HG03064 (cell line): ENCODE data around the gene RAB30.
"Not testable (repeated sequence)": the region's sequence is repeated elsewhere in the genome, so short reads cannot be mapped to it uniquely, and the experiment has no call there.

Experiments
- ATAC-seq: cut with Tn5 transposase; IDR thresholded peaks from one replicate; pipeline ENCODE4 v1.9.1; 2021; ENCODE audit warnings: low read depth; ENCODE audit not compliant: unreplicated experiment

RAB30 gene

GRCh38 chr11:83012168-83013067 lies 59.3 kb downstream of the RAB30 start:
- no peak for ATAC-seq

GRCh38 chr11:83011333-83012167 lies 60.1 kb downstream of the RAB30 start:
- no peak for ATAC-seq

GRCh38 chr11:83009999-83010398 lies 61.7 kb downstream of the RAB30 start:
- no peak for ATAC-seq

GRCh38 chr11:83009136-83009535 lies 62.6 kb downstream of the RAB30 start:
- not testable (repeated sequence) for ATAC-seq

GRCh38 chr11:83008581-83008923 lies 63.1 kb downstream of the RAB30 start:
- no peak for ATAC-seq

- peak; percentile 45 for ATAC-seq
Observed at GRCh38 chr11:83007909-83008580, 63.7 kb downstream of the RAB30 start.

- no peak for ATAC-seq
Observed at GRCh38 chr11:83007477-83007876, 64.2 kb downstream of the RAB30 start.

- peak; percentile 52 for ATAC-seq
Observed at GRCh38 chr11:83006877-83007330, 64.8 kb downstream of the RAB30 start.

- ATAC-seq, result no peak
Observed at GRCh38 chr11:83004746-83005556, 66.7 kb downstream of the RAB30 start.

- ATAC-seq, result no peak
Observed at GRCh38 chr11:83002522-83002921, 69.2 kb downstream of the RAB30 start.

- no peak for ATAC-seq
Observed at GRCh38 chr11:83002053-83002452, 69.6 kb downstream of the RAB30 start.

GRCh38 chr11:83000381-83000780 lies 71.3 kb downstream of the RAB30 start:
- ATAC-seq, result no peak

GRCh38 chr11:82999232-82999631 lies 72.5 kb downstream of the RAB30 start:
- no peak for ATAC-seq

- ATAC-seq, result no peak
Observed at GRCh38 chr11:82998697-82999096, 73.0 kb downstream of the RAB30 start.

- ATAC-seq, result peak; percentile 92
Observed at GRCh38 chr11:82996966-82997606, 74.6 kb downstream of the RAB30 start.

- no peak for ATAC-seq
Observed at GRCh38 chr11:82995754-82996398, 75.8 kb downstream of the RAB30 start.

GRCh38 chr11:82995235-82995634 lies 76.5 kb downstream of the RAB30 start:
- no peak for ATAC-seq

GRCh38 chr11:82994604-82995230 lies 77.0 kb downstream of the RAB30 start:
- no peak for ATAC-seq

- no peak for ATAC-seq
Observed at GRCh38 chr11:82992223-82992622, 79.5 kb downstream of the RAB30 start.
